ENCODE results near the gene GYG2.
"Not testable (repeated sequence)": the region's sequence is repeated elsewhere in the genome, so short reads cannot be mapped to it uniquely, and the experiment has no call there.

- not testable (repeated sequence) for TF ChIP-seq EZH2 (IDR thresholded peaks at IDR 0.05); POLR2AphosphoS5 (IDR thresholded peaks at IDR 0.05; ENCODE audit: borderline replicate concordance, low read depth, low read length)
These were observed 16.4 kb upstream of the GYG2 start for GRCh38 chrX:2812161-2812907.
